GM23248 (cell line): ENCODE results near the gene INHBE. TPM values are rescaled to one million over a fixed set of nuclear protein-coding genes. Genes with fewer than 3 reads are reported as not detected.

Experiments used
- DNase-seq: peaks from one replicate; pipeline ENCODE4 v3.0.0-alpha.2; 2015
- H2AFZ ChIP-seq: fragments of 200-600 bp; sonication (generic); 2 replicates; pipeline ENCODE4 v1.6.1; 2016; ENCODE audit warnings: antibody characterized with exemption
- H3F3A ChIP-seq: fragments of 200-600 bp; sonication (generic); 2 replicates; pipeline ENCODE4 v1.6.1; 2016; ENCODE audit warnings: mild to moderate bottlenecking, antibody characterized with exemption, mixed run types; ENCODE audit not compliant: insufficient read depth
- H3K27ac ChIP-seq: fragments of 200-600 bp; sonication (generic); 2 replicates; pipeline ENCODE4 v1.5.1; 2016; ENCODE audit warnings: mild to moderate bottlenecking
- H3K27me3 ChIP-seq: fragments of 200-600 bp; sonication (generic); replicated peaks from 2 replicates; pipeline ENCODE4 v1.6.1; 2016; ENCODE audit warnings: mild to moderate bottlenecking; ENCODE audit not compliant: insufficient read depth
- H3K36me3 ChIP-seq: fragments of 200-600 bp; sonication (generic); 2 replicates; pipeline ENCODE4 v1.6.1; 2016; ENCODE audit warnings: low read depth, mild to moderate bottlenecking
- H3K4me1 ChIP-seq: fragments of 200-600 bp; sonication (generic); 2 replicates; pipeline ENCODE4 v1.6.1; 2016; ENCODE audit warnings: mild to moderate bottlenecking; ENCODE audit not compliant: insufficient read depth
- H3K4me2 ChIP-seq: fragments of 200-600 bp; sonication (generic); one replicate; pipeline ENCODE4 v1.6.1; 2016; ENCODE audit warnings: mild to moderate bottlenecking; ENCODE audit not compliant: unreplicated experiment
- H3K4me3 ChIP-seq: fragments of 200-600 bp; sonication (generic); 2 replicates; pipeline ENCODE4 v1.5.1; 2016; ENCODE audit warnings: mild to moderate bottlenecking
- H3K79me2 ChIP-seq: fragments of 200-600 bp; sonication (generic); 2 replicates; pipeline ENCODE4 v1.6.1; 2016; ENCODE audit warnings: mild to moderate bottlenecking; ENCODE audit not compliant: insufficient read depth
- H3K9ac ChIP-seq: fragments of 200-600 bp; sonication (generic); 2 replicates; pipeline ENCODE4 v1.6.1; 2016; ENCODE audit warnings: mild to moderate bottlenecking
- H3K9me2 ChIP-seq: fragments of 200-600 bp; sonication (generic); 2 replicates; pipeline ENCODE4 v1.6.1; 2016; ENCODE audit warnings: mixed run types, mild to moderate bottlenecking, moderate library complexity; ENCODE audit not compliant: insufficient read depth
- H3K9me3 ChIP-seq: fragments of 200-600 bp; sonication (generic); one replicate; pipeline ENCODE4 v1.6.1; 2017; ENCODE audit warnings: low read depth
- H4K20me1 ChIP-seq: fragments of 200-600 bp; sonication (generic); 2 replicates; pipeline ENCODE4 v1.6.0; 2016; ENCODE audit not compliant: insufficient read depth
- EZH2 ChIP-seq: fragments of 200-600 bp; sonication (generic); IDR thresholded peaks from 2 replicates; pipeline ENCODE4 v1.6.1; 2018; ENCODE audit warnings: antibody characterized with exemption, mild to moderate bottlenecking; ENCODE audit not compliant: insufficient read depth, poor library complexity, severe bottlenecking
- EZH2phosphoT487 ChIP-seq: fragments of 200-600 bp; sonication (generic); IDR thresholded peaks from 2 replicates; pipeline ENCODE4 v1.6.1; 2018; ENCODE audit warnings: antibody characterized with exemption, moderate library complexity, mild to moderate bottlenecking, low read depth; ENCODE audit not compliant: insufficient read depth
- WGBS, 2 experiments: methylation state at CpG; one replicate each; pipeline ENCODE4 v1.1.6; 2015 to 2017; ENCODE audit warnings: low lambda C conversion rate in 2 of 2, low coverage in 1 of 2; ENCODE audit errors: missing lambda C conversion rate in 2 of 2; 5-methylcytosine and 5-hydroxymethylcytosine counted together
- in situ Hi-C: fragments of 300-500 bp; cut with MboI; formaldehyde crosslinking; loops from 2 replicates; pipeline ENCODE4 v1.15.0; 2020
- polyA plus RNA-seq: library from polyadenylated mRNA; unstranded; fragments of >200 nt; fragmentation: Nextera tagmentation; extraction: Ambion mirVana; gene quantifications from 2 replicates; pipeline ENCODE4 v1.2.1, GENCODE V29; 2016
- total RNA-seq: library from RNA; depleted of rRNA; stranded (reverse); fragments of >200 nt; shearing (Covaris generic); gene quantifications from 2 replicates; pipeline ENCODE4 v1.2.3, GENCODE V29; 2014

INHBE gene
- total and polyA plus RNA-seq, 2 experiments from 2014 or later: 0.24 to 0.65 TPM

DNA sequence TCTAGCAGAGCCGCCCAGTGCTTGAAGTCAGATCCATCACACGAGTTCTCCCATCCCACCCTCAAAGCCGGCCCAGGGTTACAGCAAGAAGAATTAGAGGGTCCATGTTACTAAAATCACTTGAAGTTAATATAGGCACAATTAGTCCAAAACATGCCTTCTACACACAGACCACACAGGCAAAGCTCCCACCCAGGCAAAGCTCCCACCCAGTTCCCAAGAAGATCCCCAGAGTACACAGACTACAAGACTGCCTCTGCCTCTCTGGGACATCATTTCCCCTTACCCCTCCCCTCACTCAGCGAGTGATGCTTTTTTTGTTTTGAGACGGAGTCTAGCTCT lies 7.8 kb downstream of the INHBE start:
- Histone ChIP-seq H3K36me3 (no peaks in the 10 kb centered on the region), H3K9me3 (no peaks in the 10 kb centered on the region), H2AFZ (peak overlapping the region; percentile 95; the same call in 1 of the 2 replicates), H3K4me2 (peak overlapping the region; percentile 95), H3F3A (peaks cover 3% of the 10 kb centered on the region; the same call in 1 of the 2 replicates), H3K9me2 (no peaks in the 10 kb centered on the region), H3K79me2 (no peaks in the 10 kb centered on the region), H3K9ac (no peak overlapping the region), H3K4me3 (no peak overlapping the region), H3K27me3 (no peaks in the 10 kb centered on the region), H3K4me1 (peaks cover 10% of the 10 kb centered on the region), H3K27ac (no peak overlapping the region), H4K20me1 (no peaks in the 10 kb centered on the region)
- no peak for DNase-seq
- in situ Hi-C loops: no loop called here
- TF ChIP-seq EZH2 (no peak), EZH2phosphoT487 (no peak)
- WGBS, 2 experiments: 29 to 41% methylated on average over 5 of the region's 5 CpGs

DNA sequence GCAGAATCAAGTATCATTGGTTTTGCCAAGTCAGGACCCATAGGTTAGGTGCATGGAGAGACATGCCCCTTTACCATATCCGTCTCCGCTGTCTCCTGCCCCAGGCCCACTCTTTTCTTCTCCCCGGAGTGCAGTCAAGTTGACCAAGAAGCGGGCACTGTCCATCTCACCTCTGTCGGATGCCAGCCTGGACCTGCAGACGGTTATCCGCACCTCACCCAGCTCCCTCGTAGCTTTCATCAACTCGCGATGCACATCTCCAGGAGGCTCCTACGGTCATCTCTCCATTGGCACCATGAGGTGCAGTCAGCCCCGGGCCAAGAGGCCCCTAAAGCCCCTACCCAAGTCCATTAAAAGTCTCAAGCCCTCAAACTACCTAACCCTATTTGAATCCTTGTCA lies 9.5 kb downstream of the INHBE start:
- Histone ChIP-seq H3K4me1 (no peaks in the 10 kb centered on the region), H3K4me3 (no peak overlapping the region), H3K36me3 (no peaks in the 10 kb centered on the region), H3K4me2 (no peak overlapping the region), H3F3A (peaks cover 3% of the 10 kb centered on the region; the same call in 1 of the 2 replicates), H2AFZ (no peak overlapping the region), H3K9ac (no peak overlapping the region), H3K79me2 (no peaks in the 10 kb centered on the region), H4K20me1 (no peaks in the 10 kb centered on the region), H3K27ac (no peak overlapping the region), H3K9me2 (no peaks in the 10 kb centered on the region), H3K27me3 (no peaks in the 10 kb centered on the region), H3K9me3 (no peaks in the 10 kb centered on the region)
- DNase-seq: no peak
- in situ Hi-C loops: no loop called here
- 85 to 92% methylated on average over 12 of the region's 12 CpGs for WGBS, 2 experiments
- no peak for TF ChIP-seq EZH2phosphoT487
- TF ChIP-seq EZH2: no peak

DNA sequence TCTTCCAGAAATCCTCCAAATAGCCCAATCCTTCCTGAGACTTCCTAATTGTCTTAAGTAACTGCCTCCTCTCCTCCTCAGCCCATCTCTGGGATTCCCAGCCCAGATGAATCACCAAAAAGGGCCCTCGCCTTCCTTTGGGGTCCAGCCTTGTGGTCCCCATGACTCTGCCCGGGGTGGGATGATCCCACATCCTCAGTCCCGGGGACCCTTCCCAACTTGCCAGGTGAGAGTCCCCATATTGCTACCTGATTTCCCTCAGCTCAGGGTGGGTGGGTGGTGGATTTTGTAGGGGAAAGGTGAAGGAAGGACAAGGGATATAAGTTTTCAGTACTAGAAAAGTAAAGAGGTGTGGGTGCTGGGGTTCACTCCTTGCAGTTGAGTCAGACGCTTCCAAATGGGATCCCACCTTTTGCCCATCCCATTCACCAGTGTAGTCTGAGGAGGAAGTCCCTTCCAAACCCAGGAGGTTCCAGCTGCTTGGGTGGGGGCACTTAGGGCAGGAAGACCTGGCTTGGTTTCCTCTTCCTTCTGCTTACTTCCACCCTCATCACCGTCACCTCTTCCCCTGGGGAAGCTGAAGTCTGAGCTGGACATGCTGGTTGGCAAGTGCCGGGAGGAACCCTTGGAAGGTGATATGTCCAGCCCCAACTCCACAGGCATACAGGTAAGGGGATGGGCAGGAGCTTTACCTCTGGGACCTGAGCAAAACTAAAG lies 10.1 kb downstream of the INHBE start:
- H3K4me1 ChIP-seq: no peaks in the 10 kb centered on the region
- H3K9me2 ChIP-seq: no peaks in the 10 kb centered on the region
- no peaks in the 10 kb centered on the region for H3K27me3 ChIP-seq
- WGBS, 2 experiments: 86 to 93% methylated on average over 6 of the region's 6 CpGs
- no peak overlapping the region for H3K4me3 ChIP-seq
- no peaks in the 10 kb centered on the region for H3K79me2 ChIP-seq
- no peaks in the 10 kb centered on the region for H3K36me3 ChIP-seq
- in situ Hi-C loops: no loop called here
- TF ChIP-seq EZH2 (no peak), EZH2phosphoT487 (no peak)
- peaks cover 3% of the 10 kb centered on the region; the same call in 1 of the 2 replicates for H3F3A ChIP-seq
- no peak overlapping the region for H3K4me2 ChIP-seq
- no peak for DNase-seq
- no peak overlapping the region for H2AFZ ChIP-seq
- no peak overlapping the region for H3K27ac ChIP-seq
- H4K20me1 ChIP-seq: no peaks in the 10 kb centered on the region
- no peak overlapping the region for H3K9ac ChIP-seq
- no peaks in the 10 kb centered on the region for H3K9me3 ChIP-seq

DNA sequence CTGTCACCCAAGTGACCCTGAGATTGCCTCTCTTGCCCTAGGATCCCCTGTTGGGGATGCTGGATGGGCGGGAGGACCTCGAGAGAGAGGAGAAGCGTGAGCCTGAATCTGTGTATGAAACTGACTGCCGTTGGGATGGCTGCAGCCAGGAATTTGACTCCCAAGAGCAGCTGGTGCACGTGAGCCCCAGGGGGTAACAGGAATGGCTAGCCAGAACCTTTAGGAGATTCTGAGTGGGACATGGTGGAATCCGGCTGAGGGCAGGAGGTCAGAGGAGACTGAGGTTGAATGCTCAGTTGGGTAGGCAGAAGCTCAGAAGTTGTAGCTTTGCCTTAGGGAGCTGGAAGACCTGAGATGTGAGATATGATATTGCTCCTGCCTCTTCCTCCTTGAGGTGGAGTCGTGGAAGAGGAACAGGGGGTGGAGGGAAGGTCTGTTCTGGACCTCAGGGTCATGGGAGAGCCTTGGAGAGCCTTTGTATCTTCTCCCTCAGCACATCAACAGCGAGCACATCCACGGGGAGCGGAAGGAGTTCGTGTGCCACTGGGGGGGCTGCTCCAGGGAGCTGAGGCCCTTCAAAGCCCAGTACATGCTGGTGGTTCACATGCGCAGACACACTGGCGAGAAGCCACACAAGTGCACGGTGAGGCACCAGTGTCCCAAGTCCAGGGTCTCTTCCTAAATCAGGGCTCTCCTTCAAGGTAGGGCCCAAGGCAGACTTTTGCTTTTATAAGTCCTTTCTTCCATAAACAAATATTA lies 10.8 kb downstream of the INHBE start:
- Histone ChIP-seq H2AFZ (no peak overlapping the region), H3K4me3 (no peak overlapping the region), H3K9ac (no peak overlapping the region), H3K9me2 (no peaks in the 10 kb centered on the region), H3K4me1 (no peaks in the 10 kb centered on the region), H3K36me3 (no peaks in the 10 kb centered on the region), H3K79me2 (no peaks in the 10 kb centered on the region), H3K27ac (no peak overlapping the region), H3F3A (no peaks in the 10 kb centered on the region), H3K4me2 (no peak overlapping the region), H3K27me3 (no peaks in the 10 kb centered on the region), H3K9me3 (no peaks in the 10 kb centered on the region), H4K20me1 (no peaks in the 10 kb centered on the region)
- WGBS, 2 experiments: 78% methylated on average over 14 of the region's 14 CpGs
- in situ Hi-C loops: no loop called here
- no peak for DNase-seq
- no peak for TF ChIP-seq EZH2
